ENCODE results near the gene RIBC2. TPM values are rescaled to one million over a fixed set of nuclear protein-coding genes. Genes with fewer than 3 reads are reported as not detected.

RIBC2 gene
- total RNA-seq, 2 donors from 2014 or later, result not detected

- DNase-seq (no peak), ATAC-seq (no peak)
- Histone ChIP-seq H3K4me1 (peaks cover 4% of the 10 kb centered on the region), H3K27ac (no peak overlapping the region), H3K36me3 (replicated peaks in 1 of 2; ENCODE audit: insufficient read depth in 1 of 2, low read depth in 2 of 2) (no peaks in the 10 kb centered on the region), H3K9me3 (no peaks in the 10 kb centered on the region), H3K4me3 (no peak overlapping the region), H3K27me3 (no peaks in the 10 kb centered on the region)
- no peak for TF ChIP-seq CTCF (IDR thresholded peaks at IDR 0.05)
- TF ChIP-seq POLR2A (IDR thresholded peaks at IDR 0.05), result no peak
- intact Hi-C loops (cut with DNase I), result no loop called here
- 58 to 75% methylated on average over 10 to 11 of the region's 11 CpGs for WGBS, 2 donors
These were observed 57.4 kb downstream of the RIBC2 start for GRCh38 chr22:45470871-45471270.

- DNase-seq (no peak), ATAC-seq (no peak)
- H3K27me3 ChIP-seq, result no peaks in the 10 kb centered on the region
- no peak overlapping the region for H3K4me3 ChIP-seq
- no peak overlapping the region for H3K27ac ChIP-seq
- TF ChIP-seq CTCF (IDR thresholded peaks at IDR 0.05), result no peak
- no peak for TF ChIP-seq POLR2A (IDR thresholded peaks at IDR 0.05)
- no peaks in the 10 kb centered on the region for H3K36me3 ChIP-seq (replicated peaks in 1 of 2; ENCODE audit: insufficient read depth in 1 of 2, low read depth in 2 of 2)
- no peaks in the 10 kb centered on the region for H3K9me3 ChIP-seq
- 86 to 87% methylated on average over 3 of the region's 3 CpGs for WGBS, 2 donors
- intact Hi-C loops (cut with DNase I), result no loop called here
- peaks cover 4% of the 10 kb centered on the region for H3K4me1 ChIP-seq
These were observed 58.9 kb downstream of the RIBC2 start for GRCh38 chr22:45472426-45472825.

- DNase-seq (peak in 1 of 4 donors; percentile 13), ATAC-seq (no peak)
- intact Hi-C loops (cut with DNase I), result no loop called here
- no peaks in the 10 kb centered on the region for H3K9me3 ChIP-seq
- H3K27ac ChIP-seq, result no peak overlapping the region
- 76 to 79% methylated on average over 6 of the region's 6 CpGs for WGBS, 2 donors
- TF ChIP-seq POLR2A (IDR thresholded peaks at IDR 0.05) (no peak), CTCF (IDR thresholded peaks at IDR 0.05) (no peak)
- H3K4me3 ChIP-seq, result no peak overlapping the region
- H3K36me3 ChIP-seq (replicated peaks in 1 of 2; ENCODE audit: insufficient read depth in 1 of 2, low read depth in 2 of 2), result no peaks in the 10 kb centered on the region
- no peaks in the 10 kb centered on the region for H3K27me3 ChIP-seq
- H3K4me1 ChIP-seq, result peaks cover 4% of the 10 kb centered on the region
These were observed 60.2 kb downstream of the RIBC2 start for GRCh38 chr22:45473626-45474237.

GRCh38 chr22:45475063-45475747 lies 61.7 kb downstream of the RIBC2 start:
- Histone ChIP-seq H3K9me3 (no peaks in the 10 kb centered on the region), H3K36me3 (replicated peaks in 1 of 2; ENCODE audit: insufficient read depth in 1 of 2, low read depth in 2 of 2) (no peaks in the 10 kb centered on the region), H3K4me1 (no peaks in the 10 kb centered on the region), H3K27ac (no peak overlapping the region), H3K27me3 (no peaks in the 10 kb centered on the region), H3K4me3 (no peak overlapping the region)
- intact Hi-C loops (cut with DNase I), result no loop called here
- 57% methylated on average over 4 to 8 of the region's 8 CpGs for WGBS, 2 donors
- ATAC-seq, result no peak
- DNase-seq, result no peak
- TF ChIP-seq CTCF (IDR thresholded peaks at IDR 0.05), result no peak
- no peak for TF ChIP-seq POLR2A (IDR thresholded peaks at IDR 0.05)

Measured in body of pancreas (tissue), 4 donors.